ENCODE results near the gene STK16.
A peak's percentile ranks its signal among the peaks of the same experiment; 100 is the strongest.
"Not testable (repeated sequence)": the region's sequence is repeated elsewhere in the genome, so short reads cannot be mapped to it uniquely, and the experiment has no call there.

The STK16 gene

GRCh38 chr2:219273937-219274336 is 28.7 kb downstream of the STK16 start:
- DNase-seq, result no peak

GRCh38 chr2:219274361-219274921 is 29.2 kb downstream of the STK16 start:
- no peak for DNase-seq

- DNase-seq, result peak; percentile 68
These were observed 32.7 kb downstream of the STK16 start for GRCh38 chr2:219277703-219278654.

- DNase-seq, result no peak
These were observed 33.4 kb downstream of the STK16 start for GRCh38 chr2:219278655-219279150.

- peak; percentile 91 for DNase-seq
These were observed 34.1 kb downstream of the STK16 start, which contains the start of gene DNAJB2 for GRCh38 chr2:219279151-219279915. Gene DNAJB2, plus strand, starts transcription at chr2:219279366. Its CDS starts 468 bp downstream, at chr2:219279834.

- no peak for DNase-seq
These were observed 34.7 kb downstream of the STK16 start for GRCh38 chr2:219279916-219280516.

- no peak for DNase-seq
These were observed 35.4 kb downstream of the STK16 start for GRCh38 chr2:219280651-219281050.

GRCh38 chr2:219281588-219281987 is 36.3 kb downstream of the STK16 start:
- no peak for DNase-seq

GRCh38 chr2:219282375-219282774 is 37.1 kb downstream of the STK16 start:
- DNase-seq, result no peak

GRCh38 chr2:219282943-219283581 is 37.8 kb downstream of the STK16 start:
- no peak for DNase-seq

GRCh38 chr2:219284501-219285372 is 39.5 kb downstream of the STK16 start:
- no peak for DNase-seq

GRCh38 chr2:219285373-219285735 is 40.1 kb downstream of the STK16 start:
- no peak for DNase-seq

- DNase-seq, result no peak
These were observed 40.7 kb downstream of the STK16 start for GRCh38 chr2:219285894-219286425.

GRCh38 chr2:219286436-219287115 is 41.3 kb downstream of the STK16 start:
- DNase-seq, result no peak

GRCh38 chr2:219287116-219287440 is 41.8 kb downstream of the STK16 start:
- not testable (repeated sequence) for DNase-seq

- no peak for DNase-seq
These were observed 42.4 kb downstream of the STK16 start for GRCh38 chr2:219287580-219288265.

GRCh38 chr2:219289195-219289536 is 43.9 kb downstream of the STK16 start:
- DNase-seq, result no peak

GRCh38 chr2:219289537-219290361 is 44.5 kb downstream of the STK16 start:
- no peak for DNase-seq
